K562 treated with DMSO at 1 percent for 48 hours (cell line): ENCODE measurements around the gene NID1. TPM values are rescaled to one million over a fixed set of nuclear protein-coding genes. Genes with fewer than 3 reads are reported as not detected.

Source experiments
- total RNA-seq: library from RNA; unstranded; fragments of 300-600 nt; gene quantifications from 2 replicates; pipeline ENCODE4 v1.2.3, GENCODE V29; 2022; ENCODE audit warnings: low replicate concordance; ENCODE audit errors: extremely low read depth

Gene NID1
- not detected in 2 replicates for total RNA-seq

GRCh38 chr1:236064674-236065508 lies at the start of gene NID1:
TSS of gene NID1 (minus strand) at chr1:236065090. CDS start at chr1:236065079, 11 bp downstream.

Other genes with a start within 250 kb of the NID1 start
- not detected in 2 replicates for gene LYST, start 198.2 kb downstream of the NID1 start, total RNA-seq
- not detected in 2 replicates for gene GPR137B, start 77.4 kb upstream of the NID1 start, total RNA-seq
- not detected in 2 replicates for gene ERO1B, start 216.9 kb upstream of the NID1 start, total RNA-seq